HG03432 (cell line): ENCODE measurements around the gene GRB10.

ENCODE experiments used
- ATAC-seq: cut with Tn5 transposase; IDR thresholded peaks from one replicate; pipeline ENCODE4 v1.9.1; 2021; ENCODE audit warnings: mild to moderate bottlenecking, moderate library complexity; ENCODE audit not compliant: unreplicated experiment

Gene GRB10

DNA sequence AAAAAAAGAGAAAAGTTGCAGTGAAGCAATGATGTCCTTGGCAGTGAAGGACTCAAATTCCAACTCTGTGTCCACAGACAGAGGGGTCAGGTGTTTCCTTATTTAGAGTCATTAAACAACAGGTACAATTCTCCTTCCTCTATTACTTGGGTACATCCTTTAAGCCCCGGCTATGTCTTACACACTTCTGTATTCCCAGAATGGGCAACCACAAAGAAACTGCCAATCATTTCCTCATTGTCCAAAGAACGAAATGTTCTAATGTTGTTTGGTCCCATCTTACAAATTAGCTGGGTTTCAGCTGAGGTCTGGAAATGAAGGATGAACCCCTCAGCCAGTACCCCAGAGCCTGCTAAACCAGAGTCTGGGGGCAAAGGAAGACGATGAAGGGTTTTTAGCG is 59.5 kb downstream of the GRB10 start:
- ATAC-seq = no peak

DNA sequence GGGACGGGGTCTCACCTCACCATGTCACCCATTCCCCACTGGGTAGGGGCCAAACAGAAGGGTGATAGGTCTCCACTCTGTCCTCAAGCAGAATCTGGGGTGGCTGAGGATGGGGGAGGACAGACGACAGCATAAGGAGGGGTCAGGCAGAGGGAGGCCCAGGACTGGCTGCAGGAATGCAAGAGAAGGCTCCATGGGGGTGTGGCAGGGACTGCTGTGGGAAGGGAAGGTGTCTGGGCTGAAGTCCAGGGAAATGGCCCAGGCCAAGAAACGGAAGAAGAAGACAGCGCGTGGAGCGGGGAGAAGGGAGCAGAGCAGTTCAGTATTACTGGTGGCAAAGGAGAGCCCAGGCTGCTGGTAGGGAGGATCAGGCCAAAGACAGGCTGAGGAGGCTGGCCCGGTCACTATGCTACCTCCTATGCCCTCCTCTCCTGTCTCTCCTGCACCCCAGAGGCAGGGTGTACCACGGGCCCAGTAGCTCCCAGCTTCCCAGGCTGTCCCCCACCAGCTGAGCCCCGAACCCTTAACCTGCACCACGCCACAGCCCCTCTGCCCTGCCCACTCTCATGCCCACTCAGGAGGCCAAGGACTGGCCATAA is 60.9 kb downstream of the GRB10 start:
- ATAC-seq = no peak

DNA sequence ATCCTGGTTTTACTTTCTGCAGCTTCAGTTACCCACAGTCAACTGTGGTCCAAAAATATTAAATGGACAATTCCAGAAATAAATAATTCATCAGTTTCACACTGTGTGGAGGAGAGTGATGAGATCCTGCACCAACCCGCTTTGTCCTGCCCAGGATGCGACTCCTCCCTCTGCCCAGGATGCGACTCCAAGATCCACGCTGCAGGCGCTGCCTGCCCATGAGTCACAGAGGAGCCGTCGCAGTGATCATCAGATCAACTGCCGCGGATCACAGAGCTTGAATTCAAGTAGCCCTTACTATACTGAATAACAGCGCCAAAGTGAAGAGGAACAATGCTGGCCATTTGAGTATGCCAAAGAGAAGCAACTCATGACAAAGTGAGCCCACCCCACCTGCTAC is 61.5 kb downstream of the GRB10 start:
- no peak for ATAC-seq

DNA sequence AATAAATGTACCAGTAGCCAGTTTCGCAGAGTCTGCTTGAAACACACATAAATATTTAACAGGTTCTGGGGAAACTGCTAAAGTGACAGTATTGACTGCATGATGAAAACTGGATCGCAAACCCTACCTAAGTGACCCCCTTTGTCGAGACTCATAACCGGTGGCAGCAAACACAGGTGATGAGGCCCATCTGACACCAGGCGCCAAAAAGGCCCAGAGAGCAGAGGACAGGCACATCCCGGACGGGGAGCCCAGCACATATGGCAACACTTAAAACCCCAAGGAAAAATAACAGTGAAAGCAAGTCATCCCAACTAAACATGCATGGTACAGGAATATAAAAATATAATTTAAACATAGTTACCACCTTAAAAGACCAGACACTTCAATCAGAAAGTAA is 62.4 kb downstream of the GRB10 start:
- ATAC-seq = no peak

DNA sequence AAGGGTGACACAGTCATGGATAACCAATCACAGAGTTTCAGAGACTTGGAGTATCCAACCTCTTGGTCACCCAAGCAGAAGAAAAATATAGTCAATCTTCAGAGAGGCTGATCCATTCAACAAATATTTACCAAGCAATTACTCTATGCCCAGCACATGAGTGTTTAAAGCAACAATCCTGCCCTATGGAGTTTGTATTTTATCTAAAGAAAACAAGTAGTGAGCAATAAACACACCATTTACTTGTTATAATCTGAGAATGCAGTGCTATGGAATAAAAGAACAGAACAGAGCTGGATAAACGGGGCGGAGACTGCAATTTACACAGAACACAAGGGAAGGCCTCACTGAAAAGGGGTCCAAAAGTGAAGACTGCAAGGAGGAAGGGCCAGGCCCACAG is 63.8 kb downstream of the GRB10 start:
- no peak for ATAC-seq

DNA sequence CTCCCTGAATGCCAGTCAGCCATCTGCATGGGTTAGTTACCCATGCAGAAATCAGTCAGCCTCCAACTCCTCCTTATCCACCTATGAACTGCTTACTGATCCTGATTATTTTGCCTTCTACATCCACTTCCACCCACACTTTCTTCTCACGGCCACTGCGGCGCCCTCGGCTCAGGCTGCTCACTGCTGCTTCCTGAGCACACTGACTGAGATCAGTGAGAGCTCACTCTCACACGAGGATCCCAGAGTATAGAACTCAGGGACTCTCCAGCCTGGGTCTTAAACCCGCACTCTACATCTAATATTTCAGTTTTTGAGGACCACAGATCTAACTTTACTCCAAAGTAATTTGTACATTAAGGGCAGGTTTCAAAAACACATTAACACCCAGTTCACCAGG is 64.4 kb downstream of the GRB10 start:
- no peak for ATAC-seq

DNA sequence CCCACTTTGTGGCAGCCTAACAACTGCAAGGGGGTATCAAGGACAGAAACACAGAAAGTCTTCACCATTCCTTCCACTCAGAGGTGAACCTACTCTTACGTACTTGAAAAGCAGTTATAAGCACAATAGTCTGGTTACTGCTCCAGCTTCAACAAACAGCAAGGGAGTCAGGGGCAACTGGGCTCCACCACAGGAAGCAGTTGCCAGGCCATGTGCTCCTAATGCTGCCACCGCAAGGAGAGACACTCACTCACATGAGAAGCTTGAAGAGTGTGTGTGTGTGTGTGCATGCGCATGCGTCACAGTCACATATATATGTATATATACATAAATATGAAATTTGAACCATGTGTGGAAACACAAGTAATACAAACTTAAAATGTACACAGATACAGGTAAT is 65.5 kb downstream of the GRB10 start:
- no peak for ATAC-seq

DNA sequence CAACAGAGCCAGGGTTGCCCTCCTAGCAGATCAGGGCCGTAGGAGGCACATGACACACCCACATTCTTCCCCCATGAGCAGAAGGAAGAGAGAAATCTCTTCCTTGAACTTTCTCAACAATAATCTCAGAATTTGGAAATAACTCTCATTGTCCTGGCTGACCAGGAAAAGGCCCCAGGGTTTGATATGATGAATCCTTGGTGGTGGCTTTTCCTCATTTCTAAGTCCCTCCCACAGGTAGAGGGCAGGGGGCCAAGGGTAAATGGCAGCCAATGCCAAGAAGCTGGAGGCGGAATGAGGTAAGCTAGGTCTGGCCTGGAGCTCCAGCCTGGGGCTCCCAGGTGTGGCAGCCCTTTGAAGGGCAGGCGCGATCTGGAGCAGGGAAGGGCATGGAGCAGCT is 67.8 kb downstream of the GRB10 start:
- ATAC-seq = no peak

DNA sequence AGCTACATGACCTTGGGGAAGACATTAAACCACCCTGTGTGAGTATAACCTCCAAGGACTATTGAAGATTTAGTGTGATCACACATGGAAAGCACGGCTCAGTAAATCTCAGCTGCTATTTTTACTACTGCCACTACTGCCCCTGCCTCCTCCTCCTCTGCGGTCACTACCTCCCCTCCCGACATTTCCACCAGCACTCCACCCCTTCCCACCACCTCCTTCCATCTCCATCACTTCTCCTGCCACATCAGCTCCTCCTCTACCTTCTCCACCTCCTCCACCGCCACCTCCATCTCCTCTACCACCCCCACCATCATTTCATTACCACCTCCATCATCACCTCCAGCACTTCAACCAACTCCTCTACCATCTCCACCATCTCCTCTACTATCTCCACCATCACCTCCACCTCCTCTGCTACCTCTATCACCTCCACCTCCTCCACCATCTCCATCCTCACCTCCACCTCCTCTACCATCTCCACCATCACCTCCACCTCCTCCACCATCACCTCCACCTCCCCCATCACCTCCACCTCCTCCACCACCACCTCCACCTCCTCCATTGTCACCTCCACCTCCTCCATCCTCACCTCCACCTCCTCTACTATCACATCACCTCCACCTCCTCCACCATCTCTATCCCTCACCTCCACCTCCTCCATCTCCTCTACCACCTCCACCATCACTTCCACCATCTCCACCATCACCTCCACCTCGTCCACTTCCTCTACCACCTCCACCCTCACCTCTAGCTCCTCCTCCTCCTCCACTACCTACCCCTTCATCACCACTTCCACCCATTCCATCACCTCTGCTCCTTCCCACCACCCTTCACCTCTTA is 69.4 kb downstream of the GRB10 start:
- no peak for ATAC-seq

DNA sequence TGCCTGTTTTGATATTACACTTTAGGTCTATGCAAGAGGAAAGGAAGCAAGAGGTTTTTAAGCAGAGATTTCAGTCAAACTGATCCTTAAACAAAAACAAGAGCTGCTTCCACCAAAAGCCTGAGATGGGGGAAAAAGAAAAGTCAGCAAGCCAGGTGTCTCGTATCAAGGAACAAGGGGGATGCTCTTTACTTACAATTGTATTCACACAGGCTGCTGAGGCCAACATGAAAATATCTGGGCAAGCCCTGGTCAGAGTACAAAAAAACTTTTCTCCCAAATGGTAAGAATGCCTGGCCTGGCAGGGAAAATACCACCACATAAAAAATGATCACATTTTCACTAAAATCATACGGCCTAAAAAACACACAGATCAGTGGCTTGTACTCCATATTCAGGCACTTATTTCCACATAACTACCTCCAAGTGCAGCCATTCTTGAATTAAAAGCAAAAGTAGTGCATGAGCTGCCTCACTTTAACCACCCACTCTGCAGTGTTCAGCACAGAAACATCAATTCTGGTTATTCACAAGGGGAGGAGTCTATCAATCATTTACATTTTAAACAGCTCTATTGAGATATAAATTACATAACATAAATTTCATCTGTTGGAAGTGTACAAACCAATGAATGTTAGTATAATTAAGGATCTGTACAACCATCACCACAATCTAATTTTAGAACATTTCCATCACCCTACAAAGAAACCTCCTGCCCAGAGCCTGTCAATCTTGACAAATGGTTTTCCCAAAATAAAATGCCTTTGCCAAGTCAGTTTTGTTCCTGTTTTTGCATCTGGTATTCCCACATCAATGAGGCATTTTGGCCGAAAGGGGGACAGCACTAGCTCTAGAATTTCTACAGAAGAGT is 70.2 kb downstream of the GRB10 start:
- no peak for ATAC-seq

DNA sequence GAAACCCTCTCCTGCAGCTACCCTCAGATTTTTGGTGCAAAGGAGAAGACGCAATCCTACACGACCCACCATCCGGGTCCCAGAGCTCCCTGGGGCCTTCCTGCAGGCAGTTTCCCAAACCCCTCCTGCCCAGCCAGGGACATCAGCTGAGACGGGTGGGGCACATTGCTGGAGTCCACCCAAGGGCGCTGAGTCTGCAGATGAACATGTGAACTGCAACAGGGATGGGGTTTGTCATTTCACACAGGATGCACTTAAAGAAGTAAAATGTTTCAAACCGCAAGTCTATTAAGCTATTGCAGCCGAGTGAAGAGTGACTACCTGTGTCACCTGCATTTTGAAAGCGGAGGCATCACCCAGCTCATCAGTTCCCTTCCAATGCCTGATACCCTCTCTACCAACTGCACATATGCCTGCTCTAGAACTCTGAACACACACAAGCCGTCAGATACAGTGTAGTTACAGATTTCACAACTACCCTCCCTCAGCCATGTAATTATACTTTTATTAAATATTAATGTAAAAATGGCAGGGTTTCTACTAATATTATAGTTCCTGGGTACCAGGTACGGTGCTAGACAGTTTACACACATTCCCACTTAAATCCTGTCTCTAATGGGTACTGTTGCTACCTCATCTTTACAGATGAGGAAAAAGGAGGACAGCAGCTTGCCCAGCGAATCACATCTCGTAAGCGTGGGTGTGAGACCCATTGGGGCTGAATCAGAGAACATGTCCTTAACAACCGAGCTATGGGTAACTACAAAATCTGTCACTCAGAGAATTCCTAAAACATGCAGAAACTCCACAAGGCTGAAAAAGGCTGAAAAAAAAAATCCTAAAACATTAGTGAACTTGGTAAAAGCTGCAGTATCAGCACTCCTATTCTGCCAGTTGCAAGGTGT is 71.2 kb downstream of the GRB10 start:
- ATAC-seq = no peak

DNA sequence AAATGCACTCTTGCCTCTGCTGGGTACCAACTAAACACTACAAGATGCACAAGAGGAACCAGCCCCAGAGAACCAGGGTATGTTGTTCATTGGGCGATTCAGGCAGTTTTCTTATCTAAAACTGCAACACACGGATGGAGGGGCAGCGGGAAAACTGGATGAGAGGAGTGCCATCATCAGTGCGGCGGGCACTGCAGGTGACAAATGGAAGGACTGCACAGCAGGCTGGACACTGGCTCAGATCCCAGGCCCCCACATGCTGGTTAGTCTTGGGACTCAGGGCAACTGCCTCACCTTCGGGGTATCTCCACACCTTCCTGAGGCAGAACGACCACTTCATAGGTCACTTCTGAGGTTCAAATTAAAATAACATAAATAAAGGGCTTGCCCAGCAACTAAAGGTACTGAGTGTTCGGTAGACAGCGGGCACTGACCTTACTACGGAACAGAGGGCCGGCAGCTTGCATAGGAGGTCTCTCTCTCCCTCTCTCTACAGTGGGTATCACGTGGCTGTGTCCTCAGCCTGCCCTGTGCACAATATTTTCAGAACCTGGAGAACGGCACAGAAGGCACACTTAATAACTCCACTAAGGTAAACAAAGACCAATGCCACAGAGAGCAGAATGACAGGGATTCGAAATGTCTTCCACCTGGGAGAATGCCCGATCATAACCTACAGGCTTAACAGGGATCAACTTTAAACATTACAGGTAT is 72.1 kb downstream of the GRB10 start:
- no peak for ATAC-seq

DNA sequence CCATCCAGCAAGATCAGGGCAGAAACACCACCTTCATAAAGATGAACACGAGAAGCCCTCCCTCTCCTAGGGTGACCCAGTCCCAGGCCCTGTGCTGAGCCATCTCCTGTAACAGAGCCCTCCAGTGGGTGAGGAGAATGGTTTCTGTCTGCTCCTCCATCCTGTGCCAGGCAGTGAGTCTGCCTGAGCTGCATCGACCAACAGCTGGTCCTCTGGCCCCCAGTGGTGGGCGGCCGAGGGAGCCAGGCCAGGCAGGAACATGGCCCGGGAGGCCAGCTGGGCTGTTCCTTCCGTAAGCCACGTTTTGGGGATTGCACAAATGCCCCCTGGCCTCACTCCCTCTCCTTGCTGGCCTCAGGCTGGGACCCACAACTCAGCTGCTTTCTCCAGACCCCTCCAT is 73.5 kb downstream of the GRB10 start:
- no peak for ATAC-seq

DNA sequence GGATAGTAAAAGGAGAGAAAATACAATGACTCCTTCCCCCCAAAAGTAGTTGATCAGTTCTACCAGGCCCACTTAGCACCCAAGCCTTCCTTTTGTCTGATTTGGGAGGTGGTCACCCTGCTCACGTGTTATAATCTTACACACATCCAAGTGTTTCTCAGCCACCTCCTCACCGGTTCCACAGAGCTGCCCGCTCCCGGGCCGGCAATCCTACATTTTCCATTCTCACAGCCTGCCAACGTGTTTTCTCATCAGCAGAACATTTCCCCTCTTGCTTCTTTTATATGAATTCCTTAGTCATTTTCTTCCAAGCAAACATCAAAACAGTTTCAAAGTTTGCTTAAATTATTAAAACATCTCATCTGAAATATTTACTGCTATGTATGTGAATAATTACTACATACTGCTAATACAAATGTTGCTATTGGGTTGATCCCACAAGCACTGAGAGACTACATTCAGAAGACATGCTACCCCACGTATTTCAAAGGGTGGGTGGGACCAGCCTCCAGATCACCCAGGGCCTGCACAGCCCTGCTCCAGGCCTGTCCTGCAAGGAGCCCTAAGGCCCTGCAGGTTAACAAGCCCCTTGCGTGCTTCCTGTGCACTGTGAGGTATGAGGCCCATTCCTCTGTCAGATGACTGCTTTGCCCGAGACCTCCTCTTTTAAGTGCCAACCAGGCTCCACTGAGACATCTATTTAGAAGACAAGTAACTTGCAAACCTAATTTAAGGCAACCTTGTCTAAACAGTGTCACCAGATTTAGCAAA is 75.3 kb downstream of the GRB10 start:
- no peak for ATAC-seq

DNA sequence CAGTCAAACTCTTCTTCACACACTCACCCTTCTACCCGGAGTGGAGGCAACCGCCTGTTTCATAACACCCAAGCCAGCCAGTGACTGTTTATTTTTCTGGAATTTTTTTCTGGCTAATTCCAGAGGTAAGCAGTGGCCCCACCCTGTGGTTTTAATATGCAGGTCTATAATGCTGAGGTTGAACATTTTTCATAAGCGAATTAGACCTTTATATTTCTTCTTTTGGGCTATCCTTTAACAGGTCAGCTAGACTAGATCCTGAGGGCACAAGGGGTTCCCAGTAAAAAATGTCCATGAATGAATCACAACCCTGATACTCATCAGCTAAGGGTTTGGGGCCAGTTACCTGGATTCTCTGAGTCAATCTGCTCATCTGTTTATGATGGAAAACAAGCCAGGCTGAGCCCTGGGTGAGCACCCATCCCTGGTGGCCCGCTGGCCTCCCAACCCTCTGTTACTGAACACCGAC is 76.2 kb downstream of the GRB10 start:
- ATAC-seq = no peak

DNA sequence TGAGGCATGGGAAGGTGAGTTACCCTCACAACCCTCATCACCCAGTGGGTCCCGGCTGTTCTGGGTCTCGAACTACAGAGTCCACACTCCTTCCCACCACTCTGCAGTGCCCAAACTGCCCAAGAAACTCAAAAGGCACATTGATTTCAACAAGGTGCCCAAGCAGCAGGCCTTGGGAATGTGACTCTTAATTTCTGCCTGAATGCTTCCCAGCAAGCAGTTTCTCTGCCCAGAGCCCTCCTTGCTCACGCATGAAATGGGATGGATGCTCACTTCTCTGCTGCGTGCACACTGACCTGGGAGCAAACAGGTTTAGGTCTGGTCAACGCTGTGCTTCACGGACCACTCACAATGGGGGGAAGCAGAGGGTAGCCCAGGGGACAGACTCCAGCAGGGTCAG is 77.9 kb downstream of the GRB10 start:
- no peak for ATAC-seq

DNA sequence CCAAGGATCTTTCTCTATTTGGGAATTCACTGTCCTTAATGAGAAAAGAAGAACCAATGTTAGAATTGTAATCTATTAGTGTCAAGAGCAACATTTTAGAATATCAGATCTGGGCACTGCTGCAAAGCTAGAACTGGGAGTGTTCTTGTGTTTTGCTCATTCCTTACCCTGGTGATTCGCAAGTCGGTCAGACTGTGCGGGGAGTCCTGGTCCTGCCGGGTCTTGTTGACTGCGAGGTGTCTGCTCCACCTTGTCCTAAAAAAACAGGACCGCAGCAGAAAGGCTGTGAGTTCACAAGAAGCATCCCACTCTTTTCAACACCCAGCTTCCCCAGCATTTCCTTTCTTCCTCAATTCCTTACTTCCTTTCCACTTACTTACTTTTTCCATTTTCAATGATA is 79.0 kb downstream of the GRB10 start:
- no peak for ATAC-seq

DNA sequence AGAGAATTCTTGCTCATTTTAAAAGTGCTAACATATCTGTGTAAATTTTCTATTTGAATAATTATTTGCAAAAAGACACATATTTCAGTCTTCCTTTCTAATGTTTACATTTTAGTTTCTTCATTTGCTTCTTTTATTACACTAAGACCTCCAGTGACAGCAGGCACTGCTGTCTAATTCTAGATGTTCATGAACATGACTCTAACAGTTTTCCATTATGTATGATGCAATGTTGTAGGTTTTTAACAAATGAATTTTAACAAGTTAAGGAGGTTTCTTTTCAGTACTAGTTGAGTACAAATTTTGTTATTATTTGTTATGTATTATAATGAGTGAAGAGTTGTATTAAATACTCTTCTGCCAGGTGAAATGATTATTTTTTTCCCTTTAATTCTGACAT is 83.6 kb downstream of the GRB10 start:
- ATAC-seq = no peak

DNA sequence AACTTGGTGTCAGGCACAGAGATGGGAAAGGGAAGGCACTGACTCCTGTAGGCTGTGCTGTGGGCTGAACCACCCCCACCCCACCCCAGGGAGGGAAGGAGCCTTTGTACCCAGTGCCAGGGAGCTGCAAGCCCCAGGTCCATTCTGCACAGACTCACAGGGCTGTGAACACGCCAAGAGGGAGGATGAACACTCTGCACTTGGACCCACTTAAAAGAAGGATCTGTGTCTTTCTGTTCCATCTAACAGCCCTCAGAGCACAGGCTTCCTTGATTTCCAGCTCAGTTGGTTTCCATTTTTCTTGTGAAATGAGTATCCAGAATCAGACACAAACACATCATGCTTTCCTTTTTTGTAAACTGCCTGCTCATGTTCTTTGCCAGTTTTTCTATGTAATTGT is 84.9 kb downstream of the GRB10 start:
- ATAC-seq = no peak
